ENCODE measurements around the gene TMEM97. TPM values are rescaled to one million over a fixed set of nuclear protein-coding genes. Genes with fewer than 3 reads are reported as not detected.

Gene TMEM97
- total RNA-seq, 1 donor from 2014 or later = 28.5 TPM

DNA sequence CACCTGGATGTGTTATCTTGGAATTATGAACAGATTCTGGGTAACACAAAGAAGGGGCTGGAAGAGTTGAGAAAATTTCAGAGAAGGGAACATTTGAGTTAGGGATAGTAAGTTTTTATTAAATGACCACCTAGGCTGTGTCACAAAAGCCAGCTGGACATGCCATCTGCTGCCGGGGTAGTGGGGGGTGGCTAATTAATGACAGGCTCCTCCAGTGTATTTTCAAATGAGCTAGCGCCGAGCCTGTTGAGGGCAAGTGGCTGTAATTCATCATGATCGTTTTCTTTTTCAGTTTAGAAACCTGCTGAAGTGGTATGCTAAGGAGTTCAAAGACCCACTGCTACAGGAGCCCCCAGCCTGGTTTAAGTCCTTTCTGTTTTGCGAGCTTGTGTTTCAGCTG is 6.2 kb downstream of the TMEM97 start:
- no peak for TF ChIP-seq CTCF (conservative IDR thresholded peaks at IDR 0.05; ENCODE audit: low read depth, low read length)
- H3K4me3 ChIP-seq (ENCODE audit: low read depth, low read length) = no peak overlapping the region
- DNase-seq (ENCODE audit: low read depth) = no peak

DNA sequence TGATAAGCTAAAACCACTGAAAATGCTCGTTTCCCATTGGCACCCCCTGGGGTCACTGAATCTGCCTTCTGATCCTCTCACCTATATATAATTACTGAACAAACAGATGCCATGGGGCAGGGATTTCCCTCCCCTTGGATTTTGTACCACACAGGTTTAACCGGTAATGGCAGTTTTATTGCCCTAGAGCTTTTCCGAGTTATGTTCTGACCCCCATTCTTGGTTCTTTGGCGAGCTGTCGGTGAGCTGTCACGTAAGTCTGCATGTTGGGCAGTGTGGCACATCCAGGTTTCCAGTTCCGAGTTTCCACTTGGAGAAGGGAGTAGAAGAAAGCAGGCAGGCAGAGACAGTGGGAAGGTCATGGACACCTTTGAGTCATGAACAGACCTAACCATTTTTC is 7.1 kb downstream of the TMEM97 start:
- H3K4me3 ChIP-seq (ENCODE audit: low read depth, low read length) = no peak overlapping the region
- no peak for DNase-seq (ENCODE audit: low read depth)
- TF ChIP-seq CTCF (conservative IDR thresholded peaks at IDR 0.05; ENCODE audit: low read depth, low read length) = no peak

- H3K4me3 ChIP-seq (ENCODE audit: low read depth, low read length) = no peak overlapping the region
- no peak for TF ChIP-seq CTCF (conservative IDR thresholded peaks at IDR 0.05; ENCODE audit: low read depth, low read length)
- no peak for DNase-seq (ENCODE audit: low read depth)
These were observed 8.1 kb downstream of the TMEM97 start for GRCh38 chr17:28327031-28327607.

DNA sequence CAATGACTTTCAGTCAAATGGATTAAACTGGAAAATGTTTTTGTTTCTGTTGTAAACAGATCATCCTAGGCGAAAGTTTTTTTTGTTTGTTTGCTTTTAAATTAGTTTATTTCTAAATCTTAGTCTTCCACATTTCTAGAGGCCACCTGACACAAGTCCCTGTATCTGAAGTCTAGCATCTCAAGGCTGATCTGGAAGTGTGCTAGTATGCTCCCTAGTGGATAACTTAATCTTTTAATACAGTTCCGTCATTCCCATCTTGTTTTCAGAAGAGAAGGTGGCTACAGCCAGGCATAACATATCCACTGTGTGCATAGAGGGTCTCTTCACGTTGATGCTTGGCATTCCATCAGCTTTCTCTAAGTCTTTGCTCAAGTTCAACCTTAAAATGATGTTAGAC is 8.7 kb downstream of the TMEM97 start:
- peak; percentile 36 for TF ChIP-seq CTCF (conservative IDR thresholded peaks at IDR 0.05; ENCODE audit: low read depth, low read length)
- H3K4me3 ChIP-seq (ENCODE audit: low read depth, low read length) = no peak overlapping the region
- no peak for DNase-seq (ENCODE audit: low read depth)

GRCh38 chr17:28328325-28328724 is 9.3 kb downstream of the TMEM97 start:
- no peak for TF ChIP-seq CTCF (conservative IDR thresholded peaks at IDR 0.05; ENCODE audit: low read depth, low read length)
- no peak for DNase-seq (ENCODE audit: low read depth)
- H3K4me3 ChIP-seq (ENCODE audit: low read depth, low read length) = no peak overlapping the region

DNA sequence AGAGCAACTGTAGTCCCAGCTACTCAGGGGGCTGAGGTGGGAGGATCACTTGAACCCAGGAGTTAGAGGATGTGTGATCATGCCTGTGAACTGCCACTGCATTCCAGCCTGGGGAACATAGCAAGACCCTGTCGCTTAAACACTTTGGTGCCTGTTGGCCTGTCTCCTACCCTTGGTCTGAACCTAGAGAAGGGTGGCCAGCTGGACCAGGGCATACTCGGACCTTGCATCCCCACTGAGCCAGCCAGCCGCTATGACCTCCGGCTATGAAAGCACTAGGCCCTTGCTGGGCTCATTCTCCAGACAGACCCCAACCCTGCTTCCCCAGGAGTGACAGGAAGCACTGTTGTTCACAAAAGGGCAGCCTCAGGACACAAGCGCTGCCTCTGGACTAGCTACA is 11.7 kb downstream of the TMEM97 start:
- no peak for TF ChIP-seq CTCF (conservative IDR thresholded peaks at IDR 0.05; ENCODE audit: low read depth, low read length)
- no peak for DNase-seq (ENCODE audit: low read depth)
- no peak overlapping the region for H3K4me3 ChIP-seq (ENCODE audit: low read depth, low read length)

DNA sequence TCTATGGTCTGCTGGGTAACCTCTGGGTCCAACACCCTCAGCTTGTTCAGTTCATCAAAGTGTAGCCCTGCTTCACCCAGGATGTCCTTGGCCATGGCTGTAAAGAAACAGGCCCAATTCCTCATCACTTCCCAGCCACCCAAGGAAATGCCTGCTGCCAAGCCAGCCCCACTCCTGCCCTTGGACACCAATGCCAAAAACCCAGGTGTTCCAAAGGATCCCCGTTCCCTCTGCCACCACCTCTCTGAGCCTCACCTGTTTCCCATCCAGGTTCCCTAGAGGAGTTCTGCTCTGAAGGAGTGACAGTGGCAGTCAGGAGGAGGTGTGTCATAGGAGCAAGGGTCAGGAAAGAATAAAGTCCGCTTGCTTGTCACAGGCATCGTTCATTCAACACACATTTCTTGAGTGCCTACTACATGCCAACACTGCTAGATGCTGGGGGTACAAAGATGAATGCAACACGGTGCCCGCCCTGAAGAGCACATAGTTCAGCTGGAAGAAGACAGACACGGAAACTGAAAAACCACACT is 13.0 kb downstream of the TMEM97 start:
- TF ChIP-seq CTCF (conservative IDR thresholded peaks at IDR 0.05; ENCODE audit: low read depth, low read length) = no peak
- DNase-seq (ENCODE audit: low read depth) = no peak
- no peak overlapping the region for H3K4me3 ChIP-seq (ENCODE audit: low read depth, low read length)
